ENCODE data around the gene MEMO1. TPM values are rescaled to one million over a fixed set of nuclear protein-coding genes. Genes with fewer than 3 reads are reported as not detected.

MEMO1 gene
- total and polyA plus RNA-seq, 2 donors (not counting 3 experiments of a cell fraction or from before 2014, with no cell fraction given), result 38.6 to 56.2 TPM

DNA sequence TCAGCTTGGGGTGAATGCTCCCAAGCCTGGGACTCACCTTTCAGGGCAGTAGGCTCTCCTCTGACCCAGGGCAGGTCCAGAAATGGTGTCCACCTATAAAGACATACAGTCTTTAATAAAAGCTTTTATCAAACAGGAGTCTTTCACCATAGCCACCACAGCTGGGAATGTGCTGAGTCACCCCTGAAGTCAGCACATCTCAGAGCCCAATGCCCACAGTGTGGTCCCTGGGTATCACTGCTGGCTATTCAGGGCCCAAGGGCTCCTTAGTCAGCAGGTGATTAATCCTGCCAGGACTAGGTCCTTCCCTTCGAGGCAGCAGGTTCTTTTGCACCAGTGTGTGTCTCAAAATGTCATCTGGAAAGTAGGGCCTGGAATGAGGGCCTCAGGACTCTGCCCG, 181.9 kb downstream of the MEMO1 start:
- H3K4me1 ChIP-seq (ENCODE audit: control insufficient read depth, extremely low read depth, insufficient read depth, low read length), result no peaks in the 10 kb centered on the region
- no peaks in the 10 kb centered on the region for H3K9me1 ChIP-seq (replicated peaks; ENCODE audit: control insufficient read depth, extremely low read depth, insufficient read depth, low read length)
- no peak overlapping the region for H3K4me2 ChIP-seq (ENCODE audit: insufficient read depth, low read length)
- no peaks in the 10 kb centered on the region for H3K36me3 ChIP-seq (ENCODE audit: control insufficient read depth in 2 of 2, extremely low read depth in 1 of 2, insufficient read depth in 2 of 2, low read length in 2 of 2)
- intact Hi-C loops (cut with micrococcal nuclease), result no loop called here
- H3K27ac ChIP-seq (ENCODE audit: insufficient read depth, low read depth, low read length), result no peak overlapping the region
- H2AFZ ChIP-seq (ENCODE audit: low read depth, low read length), result no peak overlapping the region
- TF ChIP-seq POLR2AphosphoS5 (IDR thresholded peaks at IDR 0.05; ENCODE audit: insufficient read depth, low read depth, low read length), result no peak
- TF ChIP-seq EZH2 (IDR thresholded peaks at IDR 0.05; ENCODE audit: borderline replicate concordance, low read depth, low read length, severe bottlenecking), result no peak
- no peak for TF ChIP-seq POLR2A (IDR thresholded peaks at IDR 0.05; ENCODE audit: low read depth, low read length)
- no peak for TF ChIP-seq GATA2 (IDR thresholded peaks at IDR 0.05; ENCODE audit: insufficient read depth, insufficient read length, low read depth, low read length)
- no peak for TF ChIP-seq MYC (IDR thresholded peaks at IDR 0.05; ENCODE audit: low read depth, low read length)
- TF ChIP-seq, protein P1, sequence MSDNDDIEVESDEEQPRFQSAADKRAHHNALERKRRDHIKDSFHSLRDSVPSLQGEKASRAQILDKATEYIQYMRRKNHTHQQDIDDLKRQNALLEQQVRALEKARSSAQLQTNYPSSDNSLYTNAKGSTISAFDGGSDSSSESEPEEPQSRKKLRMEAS (IDR thresholded peaks at IDR 0.05; ENCODE audit: insufficient read depth, insufficient read length), result no peak
- no peaks in the 10 kb centered on the region for H3K9me3 ChIP-seq (replicated peaks; ENCODE audit: control insufficient read depth, insufficient read depth, low read length)
- no peak for FAIRE-seq
- no peaks in the 10 kb centered on the region for H3K27me3 ChIP-seq (ENCODE audit: control insufficient read depth in 2 of 2, insufficient read depth in 2 of 2, low read length in 2 of 2)
- H3K79me2 ChIP-seq (ENCODE audit: control insufficient read depth, insufficient read depth, low read length), result no peaks in the 10 kb centered on the region
- H3K4me3 ChIP-seq (replicated peaks in 1 of 3; ENCODE audit: insufficient read depth in 1 of 3, low read depth in 1 of 3, low read length in 3 of 3), result no peak overlapping the region
- no peak for DNase-seq (ENCODE audit: low read depth, low spot score)
- POLR2A ChIA-PET, result no interaction called here
- no TSS peak for BruUV-seq (replicated peaks)
- CTCF ChIA-PET, result no interaction called here
- H3K9ac ChIP-seq (replicated peaks; ENCODE audit: extremely low read depth, insufficient read depth, low read length), result no peak overlapping the region
- no peaks in the 10 kb centered on the region for H4K20me1 ChIP-seq (replicated peaks; ENCODE audit: control insufficient read depth, extremely low read depth, insufficient read depth, low read length)
- dilution Hi-C loops (cut with MboI; ENCODE audit: extremely low pct_ligation_motif_present, low sequenced_read_pairs), result no loop called here

DNA sequence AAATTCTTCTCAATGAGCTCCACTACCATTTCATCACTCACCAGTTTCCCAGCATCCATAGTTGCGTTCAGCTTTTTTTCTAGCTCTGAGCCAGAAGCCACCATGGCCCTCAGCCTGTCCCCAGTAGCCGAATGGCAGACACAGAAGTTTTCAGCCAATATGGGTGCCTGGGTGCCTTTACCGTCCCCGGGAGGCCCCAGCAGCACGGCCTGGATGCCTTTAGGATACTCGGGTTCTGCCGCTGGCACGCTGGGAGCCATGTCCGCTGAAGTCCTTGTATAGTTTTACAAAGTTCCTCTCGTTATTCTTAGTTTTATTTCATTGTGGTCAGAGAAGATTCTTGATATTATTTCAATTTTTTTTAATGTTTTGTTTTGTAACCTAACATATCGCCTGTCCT, 187.2 kb downstream of the MEMO1 start:
- dilution Hi-C loops (cut with MboI; ENCODE audit: extremely low pct_ligation_motif_present, low sequenced_read_pairs), result no loop called here
- CTCF ChIA-PET, result no interaction called here

More for the DNA sequence above, 187.2 kb downstream of the MEMO1 start:
- TF ChIP-seq POLR2AphosphoS5 (IDR thresholded peaks at IDR 0.05; ENCODE audit: insufficient read depth, low read depth, low read length), result no peak
- no peak for TF ChIP-seq MYC (IDR thresholded peaks at IDR 0.05; ENCODE audit: low read depth, low read length)
- TF ChIP-seq GATA2 (IDR thresholded peaks at IDR 0.05; ENCODE audit: insufficient read depth, insufficient read length, low read depth, low read length), result no peak
- no peak for TF ChIP-seq FOS (IDR thresholded peaks at IDR 0.05; ENCODE audit: borderline replicate concordance, insufficient read depth, low read length)
- no peak for TF ChIP-seq EZH2 (IDR thresholded peaks at IDR 0.05; ENCODE audit: borderline replicate concordance, low read depth, low read length, severe bottlenecking)
- TF ChIP-seq, protein P1 (IDR thresholded peaks at IDR 0.05; ENCODE audit: insufficient read depth, insufficient read length), result no peak
- TF ChIP-seq POLR2A (IDR thresholded peaks at IDR 0.05; ENCODE audit: low read depth, low read length), result no peak
- TF ChIP-seq, protein P2, sequence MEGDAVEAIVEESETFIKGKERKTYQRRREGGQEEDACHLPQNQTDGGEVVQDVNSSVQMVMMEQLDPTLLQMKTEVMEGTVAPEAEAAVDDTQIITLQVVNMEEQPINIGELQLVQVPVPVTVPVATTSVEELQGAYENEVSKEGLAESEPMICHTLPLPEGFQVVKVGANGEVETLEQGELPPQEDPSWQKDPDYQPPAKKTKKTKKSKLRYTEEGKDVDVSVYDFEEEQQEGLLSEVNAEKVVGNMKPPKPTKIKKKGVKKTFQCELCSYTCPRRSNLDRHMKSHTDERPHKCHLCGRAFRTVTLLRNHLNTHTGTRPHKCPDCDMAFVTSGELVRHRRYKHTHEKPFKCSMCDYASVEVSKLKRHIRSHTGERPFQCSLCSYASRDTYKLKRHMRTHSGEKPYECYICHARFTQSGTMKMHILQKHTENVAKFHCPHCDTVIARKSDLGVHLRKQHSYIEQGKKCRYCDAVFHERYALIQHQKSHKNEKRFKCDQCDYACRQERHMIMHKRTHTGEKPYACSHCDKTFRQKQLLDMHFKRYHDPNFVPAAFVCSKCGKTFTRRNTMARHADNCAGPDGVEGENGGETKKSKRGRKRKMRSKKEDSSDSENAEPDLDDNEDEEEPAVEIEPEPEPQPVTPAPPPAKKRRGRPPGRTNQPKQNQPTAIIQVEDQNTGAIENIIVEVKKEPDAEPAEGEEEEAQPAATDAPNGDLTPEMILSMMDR (IDR thresholded peaks at IDR 0.05; ENCODE audit: extremely low read depth in 1 of 2, insufficient read depth in 1 of 2, low read depth in 1 of 2, low read length in 2 of 2), result no peak
- no peak for TF ChIP-seq JUN (IDR thresholded peaks at IDR 0.05; ENCODE audit: borderline replicate concordance, insufficient read depth, insufficient read length, low read depth)
- no peaks in the 10 kb centered on the region for H3K9me3 ChIP-seq (replicated peaks; ENCODE audit: control insufficient read depth, insufficient read depth, low read length)
- H3K9ac ChIP-seq (replicated peaks; ENCODE audit: extremely low read depth, insufficient read depth, low read length), result no peak overlapping the region
- no TSS peak for BruUV-seq (replicated peaks)
- H3K9me1 ChIP-seq (replicated peaks; ENCODE audit: control insufficient read depth, extremely low read depth, insufficient read depth, low read length), result no peaks in the 10 kb centered on the region
- no peaks in the 10 kb centered on the region for H3K36me3 ChIP-seq (ENCODE audit: control insufficient read depth in 2 of 2, extremely low read depth in 1 of 2, insufficient read depth in 2 of 2, low read length in 2 of 2)
- no peak overlapping the region for H3K4me2 ChIP-seq (ENCODE audit: insufficient read depth, low read length)
- FAIRE-seq (no peak), DNase-seq (ENCODE audit: low read depth, low spot score) (no peak)
- H2AFZ ChIP-seq (ENCODE audit: low read depth, low read length), result no peak overlapping the region
- intact Hi-C loops (cut with micrococcal nuclease), result no loop called here
- no peak overlapping the region for H3K27ac ChIP-seq (ENCODE audit: insufficient read depth, low read depth, low read length)
- no peak overlapping the region for H3K4me3 ChIP-seq (replicated peaks in 1 of 3; ENCODE audit: insufficient read depth in 1 of 3, low read depth in 1 of 3, low read length in 3 of 3)
- H3K4me1 ChIP-seq (ENCODE audit: control insufficient read depth, extremely low read depth, insufficient read depth, low read length), result no peaks in the 10 kb centered on the region
- no peaks in the 10 kb centered on the region for H4K20me1 ChIP-seq (replicated peaks; ENCODE audit: control insufficient read depth, extremely low read depth, insufficient read depth, low read length)
- POLR2A ChIA-PET, result no interaction called here
- no peaks in the 10 kb centered on the region for H3K27me3 ChIP-seq (ENCODE audit: control insufficient read depth in 2 of 2, insufficient read depth in 2 of 2, low read length in 2 of 2)
- no peaks in the 10 kb centered on the region for H3K79me2 ChIP-seq (ENCODE audit: control insufficient read depth, insufficient read depth, low read length)

Data from endothelial cell of umbilical vein (primary cell).